Measurements from ENCODE around the gene CNGB1. TPM values are rescaled to one million over a fixed set of nuclear protein-coding genes. Genes with fewer than 3 reads are reported as not detected.
"Not testable (repeated sequence)": the region's sequence is repeated elsewhere in the genome, so short reads cannot be mapped to it uniquely, and the experiment has no call there.

CNGB1 gene
- total RNA-seq, 1 experiment from 2014 or later: not detected

DNA sequence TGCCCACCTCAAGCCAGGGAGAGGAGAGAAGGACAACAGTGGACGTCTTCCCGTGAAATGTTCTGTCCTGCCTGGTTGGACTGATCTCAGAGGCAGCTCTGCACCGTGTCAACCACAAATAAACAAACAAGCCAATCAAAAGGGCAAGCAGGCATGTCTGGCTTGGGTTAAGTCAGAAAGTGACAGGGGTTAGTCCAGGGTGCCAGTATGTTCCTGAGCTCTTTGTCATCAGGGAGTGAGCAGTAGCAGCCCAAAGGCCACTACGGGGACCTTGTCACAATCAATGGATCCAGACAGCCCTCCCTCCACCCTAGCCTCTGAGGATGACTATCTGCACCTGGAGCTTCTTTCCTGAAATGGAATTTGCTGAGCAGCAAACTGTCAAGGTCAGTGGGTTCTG is 35.0 kb downstream of the CNGB1 start:
- no peak for DNase-seq (ENCODE audit: low read depth)

DNA sequence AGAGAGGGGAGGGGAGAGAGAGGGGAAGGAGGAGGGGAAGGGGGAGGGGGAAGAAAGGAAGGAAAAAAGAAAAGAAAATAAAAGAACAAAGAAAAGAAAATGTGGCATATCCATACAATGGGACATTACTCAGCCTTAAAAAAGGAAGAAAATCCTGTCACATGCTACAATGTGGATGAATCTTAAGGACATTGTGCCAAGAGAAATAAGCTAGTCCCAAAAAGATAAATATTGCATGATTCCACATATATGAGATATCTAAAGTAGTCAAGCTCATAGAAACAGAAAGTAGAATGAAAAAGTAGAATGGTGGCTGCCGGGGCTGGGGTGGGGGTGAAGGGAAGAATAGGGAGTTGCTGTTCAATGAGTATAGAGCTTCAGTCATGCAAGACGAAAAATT is 40.4 kb downstream of the CNGB1 start:
- no peak for DNase-seq (ENCODE audit: low read depth)

DNA sequence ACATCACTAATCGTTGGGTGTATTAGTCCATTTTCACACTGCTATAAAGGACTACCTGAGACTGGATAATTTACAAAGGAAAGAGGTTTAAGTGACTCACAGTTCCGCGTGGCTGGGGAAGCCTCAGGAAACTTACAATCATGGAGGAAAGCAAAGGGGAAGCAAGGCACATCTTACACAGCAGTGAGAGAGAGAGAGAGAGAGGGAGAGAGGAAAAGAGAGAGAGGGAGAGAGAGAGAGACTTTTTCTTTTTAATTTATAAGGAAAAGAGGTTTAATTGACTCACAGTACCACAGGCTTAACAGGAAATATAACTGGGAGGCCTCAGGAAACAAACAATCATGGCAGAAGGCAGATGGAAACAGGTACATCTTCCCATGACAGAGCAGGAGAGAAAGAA is 41.7 kb downstream of the CNGB1 start:
- DNase-seq (ENCODE audit: low read depth): no peak

DNA sequence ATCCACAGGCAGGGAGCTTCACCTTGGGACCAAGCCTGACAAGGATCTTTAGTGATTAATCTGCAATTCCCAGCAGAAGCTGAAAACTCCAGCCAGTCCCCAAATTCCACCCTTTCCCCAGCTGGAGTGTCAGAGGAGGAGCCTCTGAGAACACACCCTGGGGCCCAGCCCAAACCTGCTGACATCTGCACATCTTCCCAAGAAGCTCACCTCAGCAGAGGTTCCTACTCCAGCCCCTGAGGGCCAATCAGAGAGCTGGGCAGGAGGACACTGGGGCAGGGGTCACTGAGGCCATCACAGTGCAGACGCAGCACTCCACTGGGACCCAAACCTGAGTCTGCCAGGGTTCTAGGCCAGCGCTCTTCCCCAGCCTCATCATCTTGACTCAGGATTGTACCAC is 44.9 kb downstream of the CNGB1 start:
- no peak for DNase-seq (ENCODE audit: low read depth)

DNA sequence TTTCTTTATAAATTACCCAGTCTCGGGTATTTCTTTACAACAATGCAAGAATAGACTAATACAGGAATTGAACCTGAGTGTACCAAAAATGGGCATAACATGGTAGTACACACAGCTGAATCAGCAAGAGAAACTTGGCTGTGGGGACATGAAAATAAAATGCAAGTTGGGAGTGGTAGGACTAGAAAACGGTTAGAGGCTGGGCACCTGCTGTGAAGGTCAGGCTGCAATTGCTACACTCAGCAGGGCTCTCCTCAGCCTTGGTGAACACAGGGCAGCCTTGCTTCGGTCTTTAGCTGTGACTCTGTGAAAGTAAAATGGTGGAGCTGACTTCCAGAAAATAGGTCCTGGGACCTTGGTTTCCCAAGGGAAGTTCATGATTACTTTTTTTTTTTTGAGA is 45.6 kb downstream of the CNGB1 start:
- no peak for DNase-seq (ENCODE audit: low read depth)

DNA sequence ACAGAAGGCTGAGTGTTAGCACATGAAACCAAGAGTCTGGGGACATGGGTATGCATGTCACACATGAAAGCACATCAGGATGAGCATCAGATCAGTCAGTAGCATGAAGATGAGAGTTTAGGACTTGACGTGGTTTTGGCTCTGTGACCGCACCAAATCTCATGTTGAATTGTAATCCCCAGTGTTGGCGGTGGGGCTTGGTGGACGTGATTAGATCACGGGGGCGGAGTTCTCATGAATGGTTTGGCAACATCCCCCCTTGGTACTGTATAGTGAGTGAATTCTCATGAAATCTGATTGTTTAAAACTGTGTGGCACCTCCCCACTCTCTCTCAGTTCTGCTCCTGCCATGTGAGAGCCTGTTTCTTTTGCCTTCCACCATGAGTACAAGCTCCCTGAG is 46.4 kb downstream of the CNGB1 start:
- no peak for DNase-seq (ENCODE audit: low read depth)

DNA sequence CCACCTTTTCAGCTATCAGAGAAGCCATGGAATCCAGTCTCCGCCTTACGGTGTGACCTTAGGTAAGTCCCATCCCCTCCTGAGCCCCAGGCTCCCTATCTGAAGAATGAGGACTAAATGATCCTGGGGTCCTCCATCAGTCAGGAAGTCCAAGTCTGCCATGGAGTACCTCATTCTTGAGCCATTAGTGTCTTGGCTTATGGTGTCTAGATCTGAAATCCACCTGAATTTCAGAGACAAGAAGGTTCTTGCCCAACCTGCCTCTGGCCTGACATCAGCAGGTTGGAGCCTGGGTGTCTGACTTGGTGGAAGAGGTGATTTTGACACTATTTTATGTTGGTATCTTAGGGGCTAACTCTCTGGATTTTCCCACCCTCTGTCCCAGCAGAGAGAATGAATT is 47.1 kb downstream of the CNGB1 start:
- DNase-seq (ENCODE audit: low read depth): no peak

DNA sequence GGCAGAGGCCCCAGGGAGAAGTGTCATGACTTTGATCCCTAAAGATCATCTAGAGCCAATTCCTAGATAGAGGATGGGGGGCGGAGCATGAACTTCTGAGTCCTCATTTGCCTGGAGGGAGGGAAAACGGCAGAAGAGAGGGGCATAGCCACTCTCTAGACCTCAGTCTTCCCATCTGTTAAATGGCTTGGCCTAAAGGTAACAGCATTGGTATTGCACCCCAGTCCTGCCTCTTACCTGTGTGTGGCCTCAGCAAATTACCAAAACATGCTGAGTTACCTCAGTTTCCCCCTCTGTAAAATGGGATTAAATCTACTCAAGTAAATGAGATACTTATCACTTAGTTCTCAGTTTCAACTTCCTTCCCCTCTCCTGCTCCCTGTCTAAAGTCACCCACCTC is 47.5 kb downstream of the CNGB1 start:
- no peak for DNase-seq (ENCODE audit: low read depth)

DNA sequence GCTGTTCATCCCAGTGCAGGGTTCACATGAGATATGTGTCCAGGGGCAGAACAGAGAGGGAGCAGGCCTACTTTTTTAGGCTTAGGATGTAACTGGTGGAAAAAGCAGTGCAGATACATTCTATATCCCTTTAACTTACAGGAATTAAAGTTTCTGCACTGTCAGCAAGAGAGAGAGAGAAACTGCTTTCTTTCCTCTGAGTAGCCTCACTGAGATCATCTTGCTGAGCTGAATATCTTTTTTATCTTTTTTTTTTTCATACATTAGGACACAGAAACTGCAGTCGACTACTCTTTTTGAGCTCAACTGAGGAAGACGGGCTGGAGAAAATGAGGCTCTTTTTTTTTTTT is 50.1 kb downstream of the CNGB1 start:
- DNase-seq (ENCODE audit: low read depth): no peak

DNA sequence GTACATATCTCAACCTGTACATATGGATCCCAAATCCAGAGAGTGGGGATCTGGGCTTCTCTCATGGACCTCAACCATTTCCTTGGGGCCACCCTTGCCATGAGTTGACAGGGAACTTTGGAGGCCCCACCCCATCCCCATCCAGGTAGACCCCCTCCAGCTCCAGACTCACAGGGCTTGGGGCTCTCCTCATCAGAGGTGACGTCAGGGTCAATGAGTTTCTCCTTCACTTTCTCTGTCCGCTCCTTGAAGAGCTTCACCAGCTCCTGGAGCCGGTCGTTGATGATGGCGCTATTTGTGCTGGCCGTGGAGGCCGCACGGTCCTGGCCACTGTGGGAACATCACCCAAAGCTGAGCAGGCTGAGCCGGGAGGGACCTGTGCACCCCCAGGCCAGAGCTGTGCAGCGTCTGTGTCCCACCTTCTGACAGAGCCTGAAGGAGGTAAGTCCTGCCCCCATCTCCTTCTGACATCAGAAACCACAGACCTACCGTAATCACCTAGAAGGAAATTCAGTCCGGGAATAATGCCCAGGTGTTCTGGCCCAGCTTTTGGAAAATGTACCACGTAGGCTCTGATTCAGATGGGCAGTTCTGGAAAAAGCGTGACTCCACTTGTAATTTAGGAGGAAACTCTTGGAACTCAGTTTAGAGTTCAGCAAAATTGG is 50.6 kb downstream of the CNGB1 start:
- DNase-seq (ENCODE audit: low read depth): no peak

DNA sequence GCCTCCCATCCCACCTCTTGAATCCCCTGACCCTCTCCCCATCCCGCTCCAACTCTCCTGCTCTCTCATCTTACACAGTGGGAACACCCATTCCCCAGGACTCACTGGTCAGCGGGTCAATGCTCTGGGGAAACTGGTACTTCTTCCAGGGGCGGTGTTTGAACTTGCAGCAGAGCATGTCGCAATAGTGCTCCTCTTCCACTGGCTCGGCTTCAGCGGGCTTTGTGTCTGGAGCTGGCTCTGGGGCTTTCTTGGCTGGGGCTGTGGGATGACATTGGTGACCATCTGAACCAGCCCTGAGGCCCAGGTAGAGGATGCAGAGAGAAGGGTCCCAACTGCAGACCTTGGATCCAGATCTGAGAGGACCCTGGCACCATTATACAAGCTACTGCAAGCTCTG is 51.9 kb downstream of the CNGB1 start:
- DNase-seq (ENCODE audit: low read depth): no peak

DNA sequence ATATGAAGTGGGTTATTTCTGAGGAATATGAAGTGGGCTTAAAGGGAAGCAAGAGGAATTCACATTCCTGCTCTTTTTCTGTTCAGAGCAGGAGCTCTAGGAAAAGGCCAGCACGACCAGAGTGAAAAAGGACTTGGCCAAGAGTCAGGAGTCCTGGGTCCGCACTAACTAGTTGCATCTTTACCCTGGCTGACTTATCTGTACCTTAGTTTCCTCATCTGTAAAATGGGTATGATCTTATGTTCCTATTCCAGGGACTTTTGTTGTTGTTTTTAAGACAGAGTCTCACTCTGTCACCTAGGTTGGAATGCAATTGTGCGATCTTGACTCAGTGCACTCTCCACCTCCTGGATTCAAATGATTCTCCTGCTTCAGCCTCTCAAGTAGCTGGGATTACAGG is 52.5 kb downstream of the CNGB1 start:
- no peak for DNase-seq (ENCODE audit: low read depth)

DNA sequence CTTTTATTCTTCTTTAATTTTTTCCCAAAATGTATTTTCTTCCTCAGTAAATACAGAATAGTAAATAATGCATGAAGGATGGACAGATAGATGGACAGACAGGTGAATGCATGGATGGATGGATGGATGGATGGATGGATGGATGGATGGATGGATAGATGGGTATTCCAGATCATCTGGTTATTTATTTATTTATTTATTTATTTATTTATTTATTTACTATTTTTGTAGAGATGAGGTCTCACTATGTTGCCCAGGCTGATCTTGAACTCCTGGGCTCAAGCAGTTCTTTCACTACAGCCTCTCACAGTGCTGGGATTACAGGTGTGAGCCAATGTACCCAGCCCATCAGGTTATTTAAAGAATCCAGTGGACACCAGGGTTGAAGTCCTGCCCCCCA is 53.0 kb downstream of the CNGB1 start:
- not testable (repeated sequence) for DNase-seq (ENCODE audit: low read depth)

DNA sequence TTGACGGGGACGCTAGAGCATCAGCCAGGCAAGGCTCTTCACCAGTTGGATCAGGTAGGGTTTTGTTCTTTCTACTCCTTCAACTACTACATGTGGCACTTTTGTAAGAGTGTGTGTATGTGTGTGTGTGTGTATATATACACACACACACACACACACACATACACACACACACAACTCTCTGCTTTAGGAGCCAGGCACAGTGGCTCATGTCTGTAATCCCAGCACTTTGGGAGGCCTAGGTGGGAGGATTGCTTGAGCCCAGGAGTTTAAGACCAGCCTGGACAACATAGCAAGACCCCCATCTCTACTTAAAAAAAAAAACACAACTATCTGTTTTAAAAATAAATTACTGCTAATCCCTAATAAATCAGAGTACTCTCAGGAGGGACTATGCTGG is 53.4 kb downstream of the CNGB1 start:
- DNase-seq (ENCODE audit: low read depth): not testable (repeated sequence)

DNA sequence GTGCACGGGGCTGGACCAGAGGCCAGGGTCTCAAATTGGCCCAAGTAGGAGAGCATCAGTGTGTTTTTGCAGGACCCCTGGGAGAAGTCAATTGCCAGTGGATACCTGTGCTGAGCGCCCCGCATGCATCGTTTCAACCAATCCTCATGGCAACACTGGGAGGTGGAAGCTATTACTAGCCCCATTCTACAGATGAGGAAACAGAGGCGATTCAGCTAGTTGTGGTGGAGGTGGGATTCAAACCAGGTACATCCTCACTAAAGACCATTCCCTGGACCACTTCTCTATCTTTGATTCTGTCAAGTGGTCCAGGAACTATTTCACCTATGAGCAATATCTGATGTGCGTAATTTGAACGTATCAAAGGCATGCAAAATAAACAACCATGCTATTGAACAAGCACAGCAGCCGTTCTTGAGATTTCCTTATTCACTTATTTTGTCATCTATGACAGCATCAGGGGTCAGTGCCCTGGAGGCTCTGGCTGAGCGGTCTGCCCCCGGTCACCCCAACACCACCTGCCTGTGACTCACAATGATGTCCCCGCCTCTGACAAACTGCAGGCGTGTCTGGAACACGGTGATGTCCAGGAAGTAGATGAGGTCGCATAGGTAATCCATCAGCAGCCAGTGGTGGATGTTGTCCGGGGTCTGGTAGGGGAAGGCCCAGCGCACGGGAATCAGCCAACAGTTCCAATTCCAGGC is 54.0 kb downstream of the CNGB1 start:
- no peak for DNase-seq (ENCODE audit: low read depth)

DNA sequence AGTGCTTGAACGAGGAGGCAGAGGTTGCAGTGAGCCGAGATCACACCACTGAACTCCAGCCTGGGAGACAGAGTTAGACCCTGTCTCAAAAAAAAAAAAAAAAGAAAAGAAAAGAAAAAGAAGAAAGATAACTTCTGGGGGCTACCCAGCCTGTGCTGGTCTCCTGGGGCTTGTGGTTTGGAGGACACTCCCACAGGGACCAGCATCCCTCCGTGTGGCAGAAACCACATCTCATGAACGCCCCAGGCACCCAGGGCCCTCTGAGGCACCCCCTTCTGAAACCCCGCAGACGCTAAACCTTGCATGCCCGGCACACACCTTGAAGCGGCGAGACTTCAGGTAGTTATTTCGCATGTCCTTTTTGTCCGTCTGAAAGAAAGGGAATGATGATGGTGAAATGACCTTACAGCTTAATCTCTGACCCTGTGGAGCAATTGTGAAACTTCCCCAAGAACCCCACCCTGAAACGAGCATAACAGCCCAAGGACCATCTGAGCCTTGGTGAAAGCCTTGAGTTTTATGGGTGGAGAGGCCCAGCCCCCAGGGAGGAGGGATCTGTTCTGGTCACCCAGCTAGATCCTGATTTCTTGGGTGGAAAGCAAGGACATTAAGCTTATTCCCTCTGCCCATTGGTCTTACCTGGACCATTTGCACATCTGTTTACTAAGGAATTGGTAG is 55.0 kb downstream of the CNGB1 start:
- DNase-seq (ENCODE audit: low read depth): no peak

DNA sequence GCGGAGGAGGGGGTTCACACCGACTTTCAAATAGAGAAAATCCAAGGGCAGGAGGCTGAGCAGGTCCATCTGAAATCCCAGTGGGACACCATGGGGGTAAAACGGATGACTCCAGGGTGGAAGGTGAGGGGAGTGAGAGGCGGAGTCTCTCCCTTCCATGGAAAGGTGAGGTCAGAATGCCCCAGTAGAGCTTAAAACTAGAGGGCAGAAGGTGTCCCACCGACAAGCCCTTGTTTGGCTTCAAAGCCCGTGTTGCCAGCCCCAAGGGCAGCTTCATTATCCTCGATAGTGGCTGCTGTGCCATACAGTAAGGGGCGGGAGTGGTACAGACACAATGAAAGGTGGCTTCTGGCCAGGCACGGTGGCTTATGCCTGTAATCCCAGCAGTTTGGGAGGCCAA is 55.7 kb downstream of the CNGB1 start:
- no peak for DNase-seq (ENCODE audit: low read depth)

DNA sequence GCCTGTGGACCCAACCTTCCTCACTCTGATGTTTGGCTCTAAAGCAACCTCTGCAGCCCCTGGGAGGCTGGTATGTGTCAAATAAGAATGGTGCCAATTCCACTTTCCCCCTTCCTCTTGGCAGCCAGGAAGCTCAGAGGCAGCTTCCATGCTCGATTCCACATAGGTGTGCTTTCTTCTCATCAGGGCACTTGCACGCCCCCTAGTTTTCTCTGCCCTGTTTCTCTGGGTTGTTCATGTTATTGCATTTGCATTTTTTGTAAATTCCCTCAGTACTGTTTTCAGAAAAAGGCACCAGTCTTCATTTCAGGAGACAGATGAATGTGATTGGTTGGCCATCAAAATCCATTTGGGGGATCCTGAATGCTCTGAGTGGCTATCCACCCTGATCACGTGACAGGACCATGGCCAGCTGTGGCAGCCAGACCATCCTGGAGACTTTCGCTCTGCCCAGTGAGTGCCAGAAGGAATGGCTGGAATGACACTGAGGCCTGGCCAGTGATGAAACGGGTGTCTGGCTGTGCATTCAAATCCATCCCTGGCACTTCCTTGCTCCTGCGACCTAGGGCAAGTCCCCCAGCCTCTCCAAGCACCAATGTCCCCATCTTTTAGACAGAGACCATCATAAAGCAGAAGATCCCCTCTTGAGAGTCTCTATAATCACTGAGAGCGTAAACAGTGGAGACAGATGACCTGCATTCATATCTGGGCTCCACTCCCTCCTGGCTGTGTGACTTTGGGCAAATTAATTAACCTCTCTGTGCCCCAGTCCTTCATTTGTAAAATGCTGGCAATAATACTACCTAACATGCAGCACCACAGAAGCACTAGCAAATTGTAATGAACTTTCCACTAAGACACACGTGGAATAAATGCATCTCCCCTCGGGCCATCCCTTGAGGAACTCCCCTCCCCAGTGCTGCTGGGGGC is 56.4 kb downstream of the CNGB1 start:
- no peak for DNase-seq (ENCODE audit: low read depth)

DNA sequence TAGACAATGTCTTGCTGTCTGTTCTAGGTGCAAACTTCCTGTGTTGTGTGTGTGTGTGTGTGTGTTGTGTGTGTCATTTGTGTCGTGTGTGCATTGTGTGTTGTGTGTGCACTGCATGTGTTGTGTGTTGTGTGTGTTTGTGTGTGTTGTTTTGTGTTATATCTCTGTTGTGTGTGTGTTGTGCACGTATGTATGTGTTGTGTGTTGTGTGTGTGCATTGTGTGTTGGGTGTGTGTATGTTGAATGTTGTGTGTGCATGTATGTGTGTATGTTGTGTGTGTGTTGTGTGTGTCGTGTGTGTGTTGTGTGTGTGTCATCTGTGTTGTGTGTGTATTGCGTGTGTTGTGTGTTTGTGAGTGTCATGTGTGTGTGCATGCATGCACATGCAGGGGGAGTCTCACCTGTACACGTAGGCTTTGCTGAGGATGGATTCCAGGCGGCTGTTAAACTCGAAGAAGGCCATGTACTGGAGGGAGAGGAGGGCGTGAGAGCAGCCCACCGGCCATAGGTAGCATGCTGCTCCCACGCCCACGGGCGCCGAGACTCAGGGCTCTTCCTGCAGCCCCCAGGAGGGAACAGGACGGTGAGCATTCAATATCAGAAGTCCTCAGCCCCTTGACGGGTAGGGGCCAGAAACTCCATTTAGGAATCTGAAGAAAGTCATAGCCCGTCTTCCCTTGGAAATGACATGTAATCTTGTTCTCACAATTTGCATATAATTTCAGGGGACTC is 58.2 kb downstream of the CNGB1 start:
- DNase-seq (ENCODE audit: low read depth): no peak

DNA sequence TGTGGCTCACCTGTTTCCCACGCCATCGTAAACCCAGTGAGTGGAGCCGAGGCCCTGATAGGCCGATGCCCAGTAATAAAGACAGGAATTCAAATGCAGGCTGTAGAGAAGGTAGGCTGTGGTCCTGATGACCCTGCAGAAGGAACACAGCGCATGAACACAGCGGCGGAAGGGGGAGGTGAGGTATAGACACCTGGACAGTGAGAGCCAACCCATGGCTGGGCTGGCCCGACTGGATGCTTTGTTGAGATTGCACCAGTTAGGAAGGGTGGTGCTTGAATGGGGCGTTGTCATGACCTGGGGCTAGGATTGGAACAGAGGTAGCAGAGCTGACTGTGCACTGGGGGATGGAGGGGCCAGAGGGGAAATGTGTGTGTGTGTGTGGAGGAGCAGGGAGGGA is 59.2 kb downstream of the CNGB1 start:
- no peak for DNase-seq (ENCODE audit: low read depth)

DNA sequence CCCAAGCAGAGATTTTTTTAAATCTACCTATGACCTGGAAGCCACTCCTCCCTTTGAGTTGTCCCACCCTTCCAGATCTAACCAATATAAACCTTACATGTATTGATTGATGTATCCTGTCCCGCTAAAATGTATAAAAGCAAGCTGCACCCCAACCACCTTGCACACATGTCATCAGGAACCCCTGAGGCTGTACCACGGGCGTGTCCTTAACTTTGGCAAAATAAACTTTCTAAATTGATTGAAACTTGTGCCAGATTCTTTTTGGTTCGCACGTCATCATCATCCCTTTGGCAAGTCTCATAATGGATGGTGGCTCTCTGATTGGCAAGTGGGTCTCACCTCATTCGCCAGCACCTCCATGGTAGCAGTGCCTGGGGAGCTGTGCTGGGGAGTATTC is 60.2 kb downstream of the CNGB1 start:
- DNase-seq (ENCODE audit: low read depth): no peak

Measured in LHCN-M2 (cell line).